ENCODE data around the gene DPH2. TPM values are rescaled to one million over a fixed set of nuclear protein-coding genes. Genes with fewer than 3 reads are reported as not detected.

DPH2 gene
- total and polyA plus RNA-seq, 2 of the 8 experiments (the other 6 are each of a cell fraction or from before 2014, with no cell fraction given) = 64.9 to 92.1 TPM

DNA sequence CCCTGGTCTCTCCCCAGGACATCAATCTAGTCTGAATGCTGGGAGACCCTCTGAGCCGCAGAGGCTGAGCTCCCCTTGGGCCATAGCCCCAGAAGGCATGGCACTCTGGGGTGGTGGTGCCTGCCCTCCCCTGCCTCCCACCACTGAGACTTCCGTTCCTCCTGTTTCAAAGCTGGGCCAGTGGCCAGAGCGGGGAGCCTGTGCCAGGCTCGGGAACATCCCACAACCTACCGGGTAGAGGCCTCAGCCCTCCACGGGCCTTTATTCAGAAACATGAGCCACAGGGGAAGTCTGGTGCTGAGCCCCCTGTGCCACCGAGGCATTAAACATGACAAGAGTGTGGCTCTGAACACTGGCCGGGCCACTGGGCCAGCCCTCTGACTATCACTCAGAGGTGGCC is 29.6 kb downstream of the DPH2 start:
- H2BK120ac ChIP-seq (replicated peaks; ENCODE audit: low read depth, low read length) = no peak overlapping the region
- no peaks in the 10 kb centered on the region for H3K79me1 ChIP-seq (ENCODE audit: low read depth, low read length)
- no peak overlapping the region for H3K18ac ChIP-seq (ENCODE audit: extremely low read depth, low read length)
- DNase-seq (ENCODE audit: low read depth in 1 of 2, low spot score in 2 of 2) (no peak), FAIRE-seq (no peak)
- H3K56ac ChIP-seq (replicated peaks; ENCODE audit: insufficient read length, low read depth, low read length) = no peak overlapping the region
- H3K23me2 ChIP-seq (ENCODE audit: low read depth, low read length) = no peaks in the 10 kb centered on the region
- no peak overlapping the region for H2AK5ac ChIP-seq (ENCODE audit: low read depth, low read length)
- no peak overlapping the region for H3K23ac ChIP-seq (ENCODE audit: insufficient read length)
- H3K79me2 ChIP-seq (ENCODE audit: control insufficient read depth in 1 of 2, insufficient read depth in 2 of 2, low read length in 2 of 2) = no peaks in the 10 kb centered on the region
- no peak overlapping the region for H4K91ac ChIP-seq (replicated peaks; ENCODE audit: insufficient read length, low read length)
- ChIA-PET POLR2A (ENCODE audit: partially characterized antibody) (interaction anchor here (0.8 to 27.1 kb wide), 5 partner anchors 7 to 49 kb away, joined by 3 to 544 read pairs (median 7); partner anchors contain the start of gene SLC6A9), CTCF (ENCODE audit: partially characterized antibody) (interaction anchor here (1.0 to 21.8 kb wide), 8 partner anchors 12 to 236 kb away, joined by 3 to 478 read pairs (median 5); no protein-coding TSS in a partner anchor)
- H3K27ac ChIP-seq (ENCODE audit: low read depth, low read length) = no peak overlapping the region
- no peak overlapping the region for H3K4me3 ChIP-seq (ENCODE audit: extremely low read depth in 1 of 4, insufficient read depth in 2 of 4, low read depth in 3 of 4, low read length in 4 of 4)
- 96% methylated on average over 8 of the region's 8 CpGs; no CpG with 5 or more reads in 1 of the 2 experiments for WGBS, 2 experiments (ENCODE audit: extremely low coverage in 1 of 2, insufficient coverage in 1 of 2, insufficient read length in 1 of 2, insufficient replicate concordance in 2 of 2, low coverage in 1 of 2, low lambda C conversion rate in 2 of 2, missing lambda C conversion rate in 1 of 2)
- H3K27me3 ChIP-seq (replicated peaks in 1 of 4; ENCODE audit: control insufficient read depth in 3 of 4, extremely low read depth in 1 of 4, insufficient read depth in 3 of 4, low read length in 3 of 4) = no peaks in the 10 kb centered on the region
- H3K36me3 ChIP-seq (ENCODE audit: control insufficient read depth in 2 of 4, insufficient read depth in 4 of 4, low read length in 3 of 4) = peaks cover 0 to 11% (median 8%) of the 10 kb centered on the region in 4 experiments; a peak in 5 of 8 replicates
- H2BK12ac ChIP-seq (ENCODE audit: low read depth, low read length) = no peak overlapping the region
- H3K14ac ChIP-seq (ENCODE audit: insufficient read length) = no peak overlapping the region
- H3K4me2 ChIP-seq (ENCODE audit: insufficient read depth in 1 of 2, low read depth in 2 of 2, low read length in 2 of 2) = no peak overlapping the region
- H3K9me3 ChIP-seq (ENCODE audit: insufficient read depth in 2 of 2, low read depth in 1 of 2, low read length in 1 of 2) = no peaks in the 10 kb centered on the region
- no peak overlapping the region for H2AFZ ChIP-seq (ENCODE audit: low read length)
- TF ChIP-seq PHF8 (conservative IDR thresholded peaks at IDR 0.05; ENCODE audit: low read depth, low read length) = no peak
- no peak for TF ChIP-seq SRF (IDR thresholded peaks at IDR 0.05; ENCODE audit: low read depth, low read length)
- TF ChIP-seq RBBP5 (IDR thresholded peaks at IDR 0.05; ENCODE audit: borderline replicate concordance, low read depth, low read length) = no peak
- no peak for TF ChIP-seq POU5F1 (IDR thresholded peaks at IDR 0.05; ENCODE audit: low read depth, low read length)
- TF ChIP-seq, protein P1, sequence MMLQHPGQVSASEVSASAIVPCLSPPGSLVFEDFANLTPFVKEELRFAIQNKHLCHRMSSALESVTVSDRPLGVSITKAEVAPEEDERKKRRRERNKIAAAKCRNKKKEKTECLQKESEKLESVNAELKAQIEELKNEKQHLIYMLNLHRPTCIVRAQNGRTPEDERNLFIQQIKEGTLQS (IDR thresholded peaks at IDR 0.05; ENCODE audit: insufficient read depth, low read depth, low read length) = no peak
- TF ChIP-seq BACH1 (IDR thresholded peaks at IDR 0.05; ENCODE audit: low read length) = no peak
- no peak for TF ChIP-seq YY1 (IDR thresholded peaks at IDR 0.05; ENCODE audit: low read depth, low read length)
- no peak overlapping the region for H2BK15ac ChIP-seq (ENCODE audit: low read length)
- peaks cover 2% of the 10 kb centered on the region in 2 experiments for H4K20me1 ChIP-seq (replicated peaks in 1 of 2; ENCODE audit: control insufficient read depth in 1 of 2, insufficient read depth in 2 of 2, low read length in 2 of 2)
- no peak overlapping the region for H3K4ac ChIP-seq (replicated peaks; ENCODE audit: insufficient read length, low read depth, low read length)
- no peaks in the 10 kb centered on the region; a peak in 1 of 7 replicates for H3K4me1 ChIP-seq (replicated peaks in 1 of 4; ENCODE audit: control insufficient read depth in 3 of 4, insufficient read depth in 4 of 4, low read length in 3 of 4)
- no peak overlapping the region for H2BK20ac ChIP-seq (ENCODE audit: low read length)
- no peak overlapping the region for H4K8ac ChIP-seq (ENCODE audit: extremely low read depth, insufficient read depth, low read length)
- H2BK5ac ChIP-seq (ENCODE audit: low read depth, low read length) = no peak overlapping the region
- no peak overlapping the region for H4K5ac ChIP-seq (ENCODE audit: insufficient read length, low read depth, low read length)
- H3K9ac ChIP-seq (replicated peaks in 1 of 4; ENCODE audit: extremely low read depth in 1 of 4, low read depth in 3 of 4, low read length in 3 of 4) = no peak overlapping the region

Measured in H1 (cell line).